ENCODE results near the gene ENTREP3. TPM values are rescaled to one million over a fixed set of nuclear protein-coding genes. Genes with fewer than 3 reads are reported as not detected.
"Not testable (repeated sequence)": the region's sequence is repeated elsewhere in the genome, so short reads cannot be mapped to it uniquely, and the experiment has no call there.

ENTREP3 gene
- total RNA-seq, 4 donors from 2014 or later: 8.7 to 13.4 (median 11.9) TPM

DNA sequence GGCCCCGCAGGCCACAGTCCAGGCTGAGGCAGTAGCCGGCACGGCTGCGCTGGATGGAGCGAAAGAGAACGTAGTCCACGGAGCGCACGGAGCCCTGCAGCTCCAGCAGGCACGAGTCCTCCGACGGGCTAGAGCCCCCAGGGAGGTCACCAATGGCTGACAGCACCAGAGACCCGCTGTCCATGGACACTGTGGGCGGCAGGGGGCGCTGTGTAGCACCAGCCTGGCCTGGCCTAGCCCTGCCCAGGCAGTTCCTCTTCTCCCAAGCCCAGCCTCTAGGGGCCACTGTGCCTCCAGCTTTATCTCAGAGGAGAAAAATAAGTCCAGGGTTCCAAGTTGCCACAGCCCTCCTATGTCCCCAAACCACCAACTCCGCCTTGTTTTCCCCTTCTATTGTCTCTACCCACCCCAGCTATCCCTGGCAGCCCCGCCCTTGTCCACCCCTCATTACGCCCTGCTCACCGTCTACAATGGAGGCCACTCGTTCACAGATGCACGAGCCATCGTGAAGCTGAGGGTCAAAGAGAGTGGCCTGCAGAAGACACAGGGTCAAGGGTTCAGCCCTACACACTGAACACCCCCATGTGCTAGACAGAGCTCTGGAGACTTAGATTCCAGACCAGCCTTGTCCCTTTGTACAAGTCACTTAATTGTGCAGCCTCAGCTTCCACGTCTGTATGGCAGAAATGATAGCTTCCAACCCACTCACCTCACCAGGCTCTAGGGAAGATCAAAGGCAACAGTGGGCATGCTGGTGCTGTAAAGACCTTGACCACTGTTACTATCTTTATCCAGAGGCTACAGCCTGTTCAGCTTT is 4.4 kb downstream of the ENTREP3 start:
- TF ChIP-seq, protein P1, sequence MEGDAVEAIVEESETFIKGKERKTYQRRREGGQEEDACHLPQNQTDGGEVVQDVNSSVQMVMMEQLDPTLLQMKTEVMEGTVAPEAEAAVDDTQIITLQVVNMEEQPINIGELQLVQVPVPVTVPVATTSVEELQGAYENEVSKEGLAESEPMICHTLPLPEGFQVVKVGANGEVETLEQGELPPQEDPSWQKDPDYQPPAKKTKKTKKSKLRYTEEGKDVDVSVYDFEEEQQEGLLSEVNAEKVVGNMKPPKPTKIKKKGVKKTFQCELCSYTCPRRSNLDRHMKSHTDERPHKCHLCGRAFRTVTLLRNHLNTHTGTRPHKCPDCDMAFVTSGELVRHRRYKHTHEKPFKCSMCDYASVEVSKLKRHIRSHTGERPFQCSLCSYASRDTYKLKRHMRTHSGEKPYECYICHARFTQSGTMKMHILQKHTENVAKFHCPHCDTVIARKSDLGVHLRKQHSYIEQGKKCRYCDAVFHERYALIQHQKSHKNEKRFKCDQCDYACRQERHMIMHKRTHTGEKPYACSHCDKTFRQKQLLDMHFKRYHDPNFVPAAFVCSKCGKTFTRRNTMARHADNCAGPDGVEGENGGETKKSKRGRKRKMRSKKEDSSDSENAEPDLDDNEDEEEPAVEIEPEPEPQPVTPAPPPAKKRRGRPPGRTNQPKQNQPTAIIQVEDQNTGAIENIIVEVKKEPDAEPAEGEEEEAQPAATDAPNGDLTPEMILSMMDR (IDR thresholded peaks at IDR 0.05): peak in 2 of 3 donors; percentile 92 to 98
- peak; percentile 78 for ATAC-seq (ENCODE audit: low FRiP score)
- peak; percentile 79 for DNase-seq (ENCODE audit: low spot score)

DNA sequence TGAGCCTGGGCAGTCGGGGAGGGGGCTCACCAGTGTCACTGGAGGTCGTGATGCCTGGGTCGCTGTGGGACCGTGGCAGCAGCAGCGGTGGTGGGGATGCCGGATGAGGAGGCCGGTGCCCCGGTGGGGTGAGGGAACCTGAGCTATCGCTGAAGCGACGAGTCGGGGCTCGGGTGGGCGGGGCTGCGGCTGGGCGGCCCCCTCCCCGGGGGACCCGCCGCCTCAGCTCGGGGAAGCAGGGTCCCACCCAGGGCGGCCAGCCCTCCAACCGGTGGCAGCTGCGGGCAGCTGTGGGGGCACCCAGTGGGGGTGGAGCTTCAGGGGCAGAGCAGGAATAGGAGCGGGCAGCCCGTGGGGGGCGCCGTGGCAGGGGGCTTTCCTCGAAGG is 5.0 kb downstream of the ENTREP3 start:
- TF ChIP-seq, protein P1 (IDR thresholded peaks at IDR 0.05): no peak
- ATAC-seq (ENCODE audit: low FRiP score): no peak
- DNase-seq (ENCODE audit: low spot score): no peak

DNA sequence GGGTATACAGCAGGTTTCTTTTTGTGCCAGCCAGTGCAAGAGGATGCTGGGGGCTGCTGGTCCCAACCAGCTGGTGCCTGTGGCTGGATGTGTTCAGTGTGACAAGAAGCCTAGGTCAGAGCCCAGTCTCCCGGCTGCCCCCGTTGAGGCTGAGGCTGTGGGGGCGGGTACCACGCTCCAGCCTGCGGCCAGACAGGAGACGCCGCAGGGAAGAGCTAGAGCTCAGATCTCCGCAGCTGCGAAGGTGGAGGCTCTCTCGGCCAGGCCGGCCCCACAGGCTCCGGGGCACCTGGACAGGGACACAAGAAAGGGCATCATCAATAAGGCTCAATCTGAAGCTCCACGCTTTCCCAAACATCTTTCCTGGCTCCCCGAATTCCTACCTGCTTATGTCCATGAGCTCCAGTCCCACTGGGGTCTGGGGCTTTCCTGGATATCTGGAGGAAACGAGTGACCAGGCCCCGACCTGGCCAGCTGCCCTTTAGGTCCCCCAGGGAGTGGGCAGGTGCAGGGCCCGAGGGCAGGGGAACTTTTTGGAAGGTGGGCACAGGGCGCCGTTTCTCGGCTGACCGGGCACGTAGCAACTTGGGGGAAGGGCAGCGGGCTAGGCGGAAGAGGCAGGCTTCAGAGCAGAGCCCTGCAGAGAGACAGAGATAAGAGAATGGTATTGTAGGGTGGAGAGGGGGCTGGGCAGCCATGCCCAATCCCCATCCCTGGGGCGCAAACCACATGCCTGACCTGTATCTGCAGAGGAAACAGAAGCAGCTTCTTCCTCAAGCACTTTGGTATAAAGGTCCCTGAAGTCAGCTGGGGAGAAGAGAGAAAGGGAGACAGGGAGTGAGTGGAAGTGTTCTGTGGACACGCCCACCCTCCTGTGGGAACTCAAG is 7.4 kb downstream of the ENTREP3 start:
- no peak for ATAC-seq (ENCODE audit: low FRiP score)
- no peak for DNase-seq (ENCODE audit: low spot score)
- TF ChIP-seq, protein P1 (IDR thresholded peaks at IDR 0.05): no peak

DNA sequence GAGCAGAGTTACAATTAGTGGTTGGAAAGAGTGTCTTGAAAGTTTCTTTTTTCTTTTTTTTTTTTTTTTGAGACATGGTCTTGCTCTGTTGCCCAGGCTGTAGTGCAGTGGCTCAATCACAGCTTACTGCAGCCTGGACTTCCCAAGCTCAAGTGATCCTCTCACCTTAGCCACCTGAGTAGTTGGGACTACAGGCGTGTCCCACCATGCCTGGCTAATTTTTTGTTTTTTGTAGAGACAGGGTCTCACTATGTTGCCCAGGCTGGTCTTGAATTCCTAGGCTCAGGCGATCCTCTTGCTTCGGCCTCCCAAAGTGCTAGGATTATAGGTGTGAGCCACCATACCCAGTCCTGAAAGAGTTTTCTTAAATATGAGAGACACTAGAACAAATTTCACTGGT is 8.5 kb downstream of the ENTREP3 start:
- not testable (repeated sequence) for ATAC-seq (ENCODE audit: low FRiP score); DNase-seq (ENCODE audit: low spot score)

DNA sequence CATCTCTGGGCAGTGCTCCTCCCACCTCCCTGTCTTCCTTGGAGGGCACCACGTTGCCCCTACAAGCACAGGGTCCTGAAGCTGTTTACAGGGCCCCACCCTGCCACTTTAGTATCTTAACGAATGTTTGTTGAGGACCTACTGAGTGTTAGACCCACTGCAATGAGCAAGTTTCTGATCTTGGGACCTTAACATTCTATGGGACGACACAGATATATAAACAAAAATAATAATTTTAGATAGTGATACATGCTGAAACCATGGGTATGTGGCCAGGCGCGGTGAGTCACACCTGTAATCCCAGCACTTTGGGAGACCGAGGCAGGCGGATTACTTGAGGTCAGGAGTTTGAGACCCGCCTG is 10.1 kb downstream of the ENTREP3 start:
- no peak for DNase-seq (ENCODE audit: low spot score)
- ATAC-seq (ENCODE audit: low FRiP score): no peak
- TF ChIP-seq, protein P1 (IDR thresholded peaks at IDR 0.05): no peak

DNA sequence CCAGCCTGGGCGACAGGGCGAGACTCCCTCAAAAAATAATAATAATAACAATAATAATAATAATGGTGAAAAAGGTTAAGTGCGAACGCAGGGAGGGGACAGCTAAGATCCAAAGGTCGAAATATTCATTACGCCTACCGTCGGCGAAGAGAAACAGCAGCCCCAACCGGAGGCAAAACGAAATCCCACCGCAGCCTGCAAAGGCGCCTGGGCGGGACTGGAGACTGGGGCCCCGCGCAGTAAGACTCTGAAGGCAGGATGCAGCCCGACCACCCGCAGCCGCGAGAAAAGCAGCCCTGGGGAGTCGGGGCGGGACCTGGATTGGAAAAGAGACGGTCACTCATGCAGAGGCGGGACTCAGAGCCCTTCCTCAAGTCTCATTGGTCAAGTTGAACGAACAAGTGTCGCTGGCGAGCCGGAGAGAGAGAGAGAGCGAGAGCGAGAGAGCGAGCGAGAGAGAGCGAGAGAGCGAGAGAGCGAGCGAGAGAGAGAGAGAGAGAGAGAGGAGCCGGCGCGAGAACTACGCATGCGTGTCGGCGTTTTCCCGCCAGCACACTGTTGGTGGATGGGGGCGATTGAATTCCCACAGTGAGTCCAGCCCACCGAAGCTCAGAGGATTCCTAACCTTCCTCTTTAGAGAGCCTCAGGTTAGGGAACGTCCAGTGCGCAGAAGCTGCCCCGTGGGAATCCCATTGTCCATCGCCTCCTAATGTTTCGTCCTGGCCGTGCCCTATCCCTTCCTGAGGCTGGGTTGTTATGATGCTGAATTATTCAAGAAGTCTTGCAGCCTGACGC is 10.7 kb downstream of the ENTREP3 start:
- TF ChIP-seq, protein P1 (IDR thresholded peaks at IDR 0.05): peak in 2 of 3 donors; percentile 99 to 100
- ATAC-seq (ENCODE audit: low FRiP score) (peak; percentile 90), DNase-seq (ENCODE audit: low spot score) (peak; percentile 95)

Measured in omental fat pad (tissue), 4 donors.